Fibroblast of lung (primary cell): ENCODE results near the gene SSX4.
"Not testable (repeated sequence)": the region's sequence is repeated elsewhere in the genome, so short reads cannot be mapped to it uniquely, and the experiment has no call there.

ENCODE experiments used
- EZH2 ChIP-seq: IDR thresholded peaks from 2 replicates; pipeline ENCODE4 v1.5.1; 2012; ENCODE audit warnings: low read length, control low read depth, mild to moderate bottlenecking; ENCODE audit errors: missing control alignments
- TF ChIP-seq, protein P1 (sequence below), 2 donors: IDR thresholded peaks in 1 of 2; conservative IDR thresholded peaks in 1 of 2; 1 replicate in 1 of 2; 2 replicates in 1 of 2; pipeline ENCODE4 v1.5.1; 2011 to 2012; ENCODE audit warnings: low read length in 2 of 2, control low read depth in 1 of 2, inconsistent platforms in 1 of 2, low read depth in 1 of 2, mild to moderate bottlenecking in 1 of 2

DNA sequence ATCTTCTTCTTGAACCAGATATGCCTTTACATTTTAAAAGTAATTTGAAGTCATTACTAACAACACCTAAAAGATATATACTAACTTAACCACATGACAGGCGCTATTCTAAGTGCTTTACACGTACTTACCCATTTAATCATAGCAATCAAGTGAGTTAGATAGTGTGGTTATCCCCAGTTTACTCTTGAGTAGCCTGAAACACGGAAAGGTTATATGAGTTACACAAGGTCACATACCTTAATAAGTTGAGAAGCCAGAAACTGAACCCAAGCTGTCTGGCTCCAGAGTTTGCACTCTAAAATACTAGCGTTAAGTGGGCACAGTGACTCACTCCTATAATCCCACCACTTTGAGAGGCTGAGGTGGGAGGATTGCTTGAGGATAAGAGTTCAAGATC, 46.8 kb downstream of the SSX4 start:
- TF ChIP-seq, protein P1, sequence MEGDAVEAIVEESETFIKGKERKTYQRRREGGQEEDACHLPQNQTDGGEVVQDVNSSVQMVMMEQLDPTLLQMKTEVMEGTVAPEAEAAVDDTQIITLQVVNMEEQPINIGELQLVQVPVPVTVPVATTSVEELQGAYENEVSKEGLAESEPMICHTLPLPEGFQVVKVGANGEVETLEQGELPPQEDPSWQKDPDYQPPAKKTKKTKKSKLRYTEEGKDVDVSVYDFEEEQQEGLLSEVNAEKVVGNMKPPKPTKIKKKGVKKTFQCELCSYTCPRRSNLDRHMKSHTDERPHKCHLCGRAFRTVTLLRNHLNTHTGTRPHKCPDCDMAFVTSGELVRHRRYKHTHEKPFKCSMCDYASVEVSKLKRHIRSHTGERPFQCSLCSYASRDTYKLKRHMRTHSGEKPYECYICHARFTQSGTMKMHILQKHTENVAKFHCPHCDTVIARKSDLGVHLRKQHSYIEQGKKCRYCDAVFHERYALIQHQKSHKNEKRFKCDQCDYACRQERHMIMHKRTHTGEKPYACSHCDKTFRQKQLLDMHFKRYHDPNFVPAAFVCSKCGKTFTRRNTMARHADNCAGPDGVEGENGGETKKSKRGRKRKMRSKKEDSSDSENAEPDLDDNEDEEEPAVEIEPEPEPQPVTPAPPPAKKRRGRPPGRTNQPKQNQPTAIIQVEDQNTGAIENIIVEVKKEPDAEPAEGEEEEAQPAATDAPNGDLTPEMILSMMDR (conservative IDR thresholded peaks at IDR 0.05 in 1 of 2, IDR thresholded peaks at IDR 0.05 in 1 of 2; ENCODE audit: low read depth in 1 of 2, low read length in 2 of 2): not testable (repeated sequence)
- TF ChIP-seq EZH2: not testable (repeated sequence)
